ENCODE data around the gene DDX54.

The DDX54 gene

GRCh38 chr12:113185180-113186032 is at the start of gene DDX54, which contains the start of gene RITA1:
Gene DDX54, minus strand, starts transcription at chr12:113185478. Its CDS starts 27 bp downstream, at chr12:113185451.
Gene RITA1, plus strand, starts transcription at chr12:113185721. Its CDS starts 1,026 bp downstream, at chr12:113186747.
- in situ Hi-C loops (cut with MboI; ENCODE audit: low sequenced_read_pairs), result no loop called here

- in situ Hi-C loops (cut with MboI; ENCODE audit: low sequenced_read_pairs), result no loop called here
These were observed 49.2 kb upstream of the DDX54 start for GRCh38 chr12:113234483-113234882.

- in situ Hi-C loops (cut with MboI; ENCODE audit: low sequenced_read_pairs), result no loop called here
These were observed 48.7 kb upstream of the DDX54 start for GRCh38 chr12:113233967-113234366.

GRCh38 chr12:113232840-113233585 is 47.7 kb upstream of the DDX54 start:
- in situ Hi-C loops (cut with MboI; ENCODE audit: low sequenced_read_pairs), result no loop called here

- in situ Hi-C loops (cut with MboI; ENCODE audit: low sequenced_read_pairs), result no loop called here
These were observed 47.0 kb upstream of the DDX54 start for GRCh38 chr12:113232089-113232839.

- in situ Hi-C loops (cut with MboI; ENCODE audit: low sequenced_read_pairs), result no loop called here
These were observed 46.2 kb upstream of the DDX54 start for GRCh38 chr12:113231235-113232088.

- in situ Hi-C loops (cut with MboI; ENCODE audit: low sequenced_read_pairs), result no loop called here
These were observed 45.3 kb upstream of the DDX54 start for GRCh38 chr12:113230315-113231234.

GRCh38 chr12:113228394-113229028 is 43.2 kb upstream of the DDX54 start:
- in situ Hi-C loops (cut with MboI; ENCODE audit: low sequenced_read_pairs), result no loop called here

- in situ Hi-C loops (cut with MboI; ENCODE audit: low sequenced_read_pairs), result no loop called here
These were observed 42.6 kb upstream of the DDX54 start for GRCh38 chr12:113227686-113228391.

- in situ Hi-C loops (cut with MboI; ENCODE audit: low sequenced_read_pairs), result no loop called here
These were observed 41.7 kb upstream of the DDX54 start for GRCh38 chr12:113226696-113227568.

GRCh38 chr12:113224955-113225354 is 39.7 kb upstream of the DDX54 start:
- in situ Hi-C loops (cut with MboI; ENCODE audit: low sequenced_read_pairs), result no loop called here

- in situ Hi-C loops (cut with MboI; ENCODE audit: low sequenced_read_pairs), result no loop called here
These were observed 37.7 kb upstream of the DDX54 start for GRCh38 chr12:113222730-113223531.

GRCh38 chr12:113221997-113222729 is 36.9 kb upstream of the DDX54 start:
- in situ Hi-C loops (cut with MboI; ENCODE audit: low sequenced_read_pairs), result no loop called here

- in situ Hi-C loops (cut with MboI; ENCODE audit: low sequenced_read_pairs), result no loop called here
These were observed 36.1 kb upstream of the DDX54 start, which contains the start of gene TPCN1 for GRCh38 chr12:113221181-113221996. Gene TPCN1, plus strand, starts transcription at chr12:113221464. Its CDS starts 5,389 bp downstream, at chr12:113226853.
